ENCODE measurements around the gene SNX2. TPM values are rescaled to one million over a fixed set of nuclear protein-coding genes. Genes with fewer than 3 reads are reported as not detected.
A peak's percentile ranks its signal among the peaks of the same experiment; 100 is the strongest.

SNX2 gene
- total RNA-seq, result 124 and 128 TPM in 2 replicates

- peak within 1 kb of the TSS; percentile 93 for H3K4me2 ChIP-seq (ENCODE audit: insufficient read depth, low read length)
- H3K79me2 ChIP-seq (ENCODE audit: insufficient read depth, low read length), result peaks cover 50% of the 10 kb centered on the region
- peaks cover 1% of the 10 kb centered on the region for H3K27me3 ChIP-seq (ENCODE audit: insufficient read depth, low read length)
- no peaks in the 10 kb centered on the region for H3K36me3 ChIP-seq (ENCODE audit: insufficient read depth, low read length)
- peak; percentile 93 for DNase-seq (ENCODE audit: insufficient read length, low spot score, missing footprints)
- peaks cover 18% of the 10 kb centered on the region for H4K20me1 ChIP-seq (ENCODE audit: insufficient read depth, low read length)
- no peaks in the 10 kb centered on the region for H3K9me3 ChIP-seq (ENCODE audit: low read depth, low read length)
- H3K27ac ChIP-seq (ENCODE audit: low read depth, low read length), result peak within 1 kb of the TSS; percentile 78
- peak within 1 kb of the TSS; percentile 97 for H2AFZ ChIP-seq (ENCODE audit: low read length)
- H3K4me1 ChIP-seq (ENCODE audit: insufficient read depth, low read length), result peaks cover 17% of the 10 kb centered on the region
- TF ChIP-seq, protein P1, sequence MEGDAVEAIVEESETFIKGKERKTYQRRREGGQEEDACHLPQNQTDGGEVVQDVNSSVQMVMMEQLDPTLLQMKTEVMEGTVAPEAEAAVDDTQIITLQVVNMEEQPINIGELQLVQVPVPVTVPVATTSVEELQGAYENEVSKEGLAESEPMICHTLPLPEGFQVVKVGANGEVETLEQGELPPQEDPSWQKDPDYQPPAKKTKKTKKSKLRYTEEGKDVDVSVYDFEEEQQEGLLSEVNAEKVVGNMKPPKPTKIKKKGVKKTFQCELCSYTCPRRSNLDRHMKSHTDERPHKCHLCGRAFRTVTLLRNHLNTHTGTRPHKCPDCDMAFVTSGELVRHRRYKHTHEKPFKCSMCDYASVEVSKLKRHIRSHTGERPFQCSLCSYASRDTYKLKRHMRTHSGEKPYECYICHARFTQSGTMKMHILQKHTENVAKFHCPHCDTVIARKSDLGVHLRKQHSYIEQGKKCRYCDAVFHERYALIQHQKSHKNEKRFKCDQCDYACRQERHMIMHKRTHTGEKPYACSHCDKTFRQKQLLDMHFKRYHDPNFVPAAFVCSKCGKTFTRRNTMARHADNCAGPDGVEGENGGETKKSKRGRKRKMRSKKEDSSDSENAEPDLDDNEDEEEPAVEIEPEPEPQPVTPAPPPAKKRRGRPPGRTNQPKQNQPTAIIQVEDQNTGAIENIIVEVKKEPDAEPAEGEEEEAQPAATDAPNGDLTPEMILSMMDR (IDR thresholded peaks at IDR 0.05; ENCODE audit: extremely low read depth, low read depth, low read length), result peak; percentile 7
- H3K4me3 ChIP-seq (ENCODE audit: insufficient read depth, low read length), result peak within 1 kb of the TSS; percentile 91
These were observed at the start of gene SNX2 for GRCh38 chr5:122774861-122775549. Gene SNX2 (plus strand): TSS chr5:122775080. CDS start chr5:122775104, 24 bp downstream.

GRCh38 chr5:122727112-122727541 lies 47.8 kb upstream of the SNX2 start:
- H3K4me3 ChIP-seq (ENCODE audit: insufficient read depth, low read length), result peak overlapping the region; percentile 20

DNA sequence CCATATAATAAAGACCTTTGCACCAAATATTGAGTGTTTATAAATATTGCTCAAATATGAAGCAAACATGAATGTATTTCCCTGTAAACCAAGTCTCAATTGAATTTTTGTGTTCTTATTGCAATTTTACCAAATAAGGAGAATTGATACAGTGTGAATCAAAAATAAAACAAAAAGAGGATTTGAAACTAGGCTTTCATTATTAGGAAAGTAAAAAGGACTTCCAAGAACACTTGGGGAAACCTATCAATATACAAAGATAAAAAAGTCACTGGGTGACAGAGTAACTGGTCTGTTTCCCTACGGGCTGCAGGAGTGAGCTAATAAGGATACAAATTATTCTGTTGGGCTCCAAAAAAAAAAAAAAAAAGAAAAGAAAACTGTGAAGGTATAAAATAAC lies 44.8 kb upstream of the SNX2 start:
- H3K4me3 ChIP-seq (ENCODE audit: insufficient read depth, low read length), result no peak overlapping the region
- H3K9me3 ChIP-seq (ENCODE audit: low read depth, low read length), result no peaks in the 10 kb centered on the region
- H3K4me2 ChIP-seq (ENCODE audit: insufficient read depth, low read length), result no peak overlapping the region
- no peaks in the 10 kb centered on the region for H3K79me2 ChIP-seq (ENCODE audit: insufficient read depth, low read length)
- H3K4me1 ChIP-seq (ENCODE audit: insufficient read depth, low read length), result peaks cover 11% of the 10 kb centered on the region
- no peak overlapping the region for H2AFZ ChIP-seq (ENCODE audit: low read length)
- H4K20me1 ChIP-seq (ENCODE audit: insufficient read depth, low read length), result no peaks in the 10 kb centered on the region
- H3K36me3 ChIP-seq (ENCODE audit: insufficient read depth, low read length), result no peaks in the 10 kb centered on the region
- TF ChIP-seq, protein P1 (IDR thresholded peaks at IDR 0.05; ENCODE audit: extremely low read depth, low read depth, low read length), result no peak
- DNase-seq (ENCODE audit: insufficient read length, low spot score, missing footprints), result no peak
- H3K27me3 ChIP-seq (ENCODE audit: insufficient read depth, low read length), result peaks cover 14% of the 10 kb centered on the region
- H3K27ac ChIP-seq (ENCODE audit: low read depth, low read length), result no peak overlapping the region

More at GRCh38 chr5:122727112-122727541, 47.8 kb upstream of the SNX2 start:
- no peaks in the 10 kb centered on the region for H3K36me3 ChIP-seq (ENCODE audit: insufficient read depth, low read length)
- no peaks in the 10 kb centered on the region for H3K79me2 ChIP-seq (ENCODE audit: insufficient read depth, low read length)
- peak overlapping the region; percentile 63 for H3K27ac ChIP-seq (ENCODE audit: low read depth, low read length)
- TF ChIP-seq, protein P1 (IDR thresholded peaks at IDR 0.05; ENCODE audit: extremely low read depth, low read depth, low read length), result no peak
- peaks cover 13% of the 10 kb centered on the region for H3K27me3 ChIP-seq (ENCODE audit: insufficient read depth, low read length)
- H3K4me1 ChIP-seq (ENCODE audit: insufficient read depth, low read length), result peaks cover 16% of the 10 kb centered on the region
- DNase-seq (ENCODE audit: insufficient read length, low spot score, missing footprints), result peak; percentile 86
- H2AFZ ChIP-seq (ENCODE audit: low read length), result no peak overlapping the region
- H4K20me1 ChIP-seq (ENCODE audit: insufficient read depth, low read length), result no peaks in the 10 kb centered on the region
- H3K9me3 ChIP-seq (ENCODE audit: low read depth, low read length), result no peaks in the 10 kb centered on the region
- H3K4me2 ChIP-seq (ENCODE audit: insufficient read depth, low read length), result peak overlapping the region; percentile 67

GRCh38 chr5:122730456-122730855 lies 44.4 kb upstream of the SNX2 start:
- Histone ChIP-seq H3K4me3 (ENCODE audit: insufficient read depth, low read length) (no peak overlapping the region), H3K27ac (ENCODE audit: low read depth, low read length) (no peak overlapping the region), H3K4me2 (ENCODE audit: insufficient read depth, low read length) (no peak overlapping the region), H3K4me1 (ENCODE audit: insufficient read depth, low read length) (peaks cover 11% of the 10 kb centered on the region), H2AFZ (ENCODE audit: low read length) (no peak overlapping the region), H3K27me3 (ENCODE audit: insufficient read depth, low read length) (peaks cover 14% of the 10 kb centered on the region), H3K9me3 (ENCODE audit: low read depth, low read length) (no peaks in the 10 kb centered on the region), H4K20me1 (ENCODE audit: insufficient read depth, low read length) (no peaks in the 10 kb centered on the region), H3K79me2 (ENCODE audit: insufficient read depth, low read length) (no peaks in the 10 kb centered on the region), H3K36me3 (ENCODE audit: insufficient read depth, low read length) (no peaks in the 10 kb centered on the region)
- no peak for DNase-seq (ENCODE audit: insufficient read length, low spot score, missing footprints)
- TF ChIP-seq, protein P1 (IDR thresholded peaks at IDR 0.05; ENCODE audit: extremely low read depth, low read depth, low read length), result no peak

Data from osteoblast (primary cell).